ENCODE results near the gene DOCK10. TPM values are rescaled to one million over a fixed set of nuclear protein-coding genes. Genes with fewer than 3 reads are reported as not detected.

DOCK10 gene
- total and polyA plus RNA-seq, 9 of the 15 experiments (the other 6 are each of a cell fraction or from before 2014, with no cell fraction given) = 0.01 to 0.87 (median 0.18) TPM

GRCh38 chr2:225008179-225008856 lies 34.0 kb downstream of the DOCK10 start:
- Histone ChIP-seq H3K9ac (ENCODE audit: insufficient read depth in 1 of 2, low read depth in 2 of 2, low read length in 2 of 2) (no peak overlapping the region), H3K79me2 (ENCODE audit: control insufficient read depth, insufficient read depth, low read length) (no peaks in the 10 kb centered on the region), H3K4me2 (ENCODE audit: insufficient read depth, low read length) (no peak overlapping the region), H4K20me1 (replicated peaks; ENCODE audit: control insufficient read depth, insufficient read depth, low read length) (no peaks in the 10 kb centered on the region), H2AFZ (ENCODE audit: low read depth, low read length) (no peak overlapping the region), H3K27me3 (ENCODE audit: control insufficient read depth in 2 of 2, insufficient read depth in 2 of 2, low read length in 2 of 2) (no peaks in the 10 kb centered on the region), H3K27ac (ENCODE audit: extremely low read depth, low read depth, low read length) (no peak overlapping the region), H3K4me1 (replicated peaks in 1 of 2; ENCODE audit: control insufficient read depth in 2 of 2, insufficient read depth in 2 of 2, low read length in 2 of 2) (no peaks in the 10 kb centered on the region), H3K9me3 (replicated peaks; ENCODE audit: control insufficient read depth, insufficient read depth, low read depth, low read length) (no peaks in the 10 kb centered on the region), H3K36me3 (ENCODE audit: control insufficient read depth, insufficient read depth, low read length) (no peaks in the 10 kb centered on the region), H3K9me1 (ENCODE audit: control insufficient read depth, insufficient read depth, low read length) (no peaks in the 10 kb centered on the region), H3K4me3 (no peak overlapping the region)
- in situ Hi-C loops (cut with MboI) (no loop called here), intact Hi-C loops (cut with micrococcal nuclease) (loop anchor here (10.0 kb wide), 2 partner anchors 654 to 1034 kb away; no protein-coding TSS in a partner anchor)
- WGBS (ENCODE audit: insufficient coverage, low coverage, missing lambda C conversion rate) = 0% methylated on average over 3 of the region's 3 CpGs
- no peak for TF ChIP-seq XRCC3 (IDR thresholded peaks at IDR 0.05)
- no peak for TF ChIP-seq ZNF263 (CRISPR knock-in tag; IDR thresholded peaks at IDR 0.05; ENCODE audit: borderline replicate concordance)
- TF ChIP-seq, protein P1, sequence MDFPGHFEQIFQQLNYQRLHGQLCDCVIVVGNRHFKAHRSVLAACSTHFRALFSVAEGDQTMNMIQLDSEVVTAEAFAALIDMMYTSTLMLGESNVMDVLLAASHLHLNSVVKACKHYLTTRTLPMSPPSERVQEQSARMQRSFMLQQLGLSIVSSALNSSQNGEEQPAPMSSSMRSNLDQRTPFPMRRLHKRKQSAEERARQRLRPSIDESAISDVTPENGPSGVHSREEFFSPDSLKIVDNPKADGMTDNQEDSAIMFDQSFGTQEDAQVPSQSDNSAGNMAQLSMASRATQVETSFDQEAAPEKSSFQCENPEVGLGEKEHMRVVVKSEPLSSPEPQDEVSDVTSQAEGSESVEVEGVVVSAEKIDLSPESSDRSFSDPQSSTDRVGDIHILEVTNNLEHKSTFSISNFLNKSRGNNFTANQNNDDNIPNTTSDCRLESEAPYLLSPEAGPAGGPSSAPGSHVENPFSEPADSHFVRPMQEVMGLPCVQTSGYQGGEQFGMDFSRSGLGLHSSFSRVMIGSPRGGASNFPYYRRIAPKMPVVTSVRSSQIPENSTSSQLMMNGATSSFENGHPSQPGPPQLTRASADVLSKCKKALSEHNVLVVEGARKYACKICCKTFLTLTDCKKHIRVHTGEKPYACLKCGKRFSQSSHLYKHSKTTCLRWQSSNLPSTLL (IDR thresholded peaks at IDR 0.05) = no peak
- TF ChIP-seq TRIM28 (IDR thresholded peaks at IDR 0.05) = no peak
- no peak for TF ChIP-seq CREB1 (IDR thresholded peaks at IDR 0.05)
- TF ChIP-seq CREB1 (CRISPR knock-in tag; IDR thresholded peaks at IDR 0.05) = no peak
- TF ChIP-seq SUPT5H (IDR thresholded peaks at IDR 0.05) = no peak
- no peak for TF ChIP-seq MBD2 (IDR thresholded peaks at IDR 0.05; ENCODE audit: borderline replicate concordance, low read depth)
- TF ChIP-seq RBM39 (optimal IDR thresholded peaks at IDR 0.05; ENCODE audit: low read depth, low read length) = no peak
- no peak for TF ChIP-seq KHSRP (IDR thresholded peaks at IDR 0.05)
- no peak for TF ChIP-seq ZC3H4 (CRISPR knock-in tag; IDR thresholded peaks at IDR 0.05; ENCODE audit: borderline replicate concordance)
- TF ChIP-seq ZNF354B (CRISPR knock-in tag; IDR thresholded peaks at IDR 0.05) = no peak
- TF ChIP-seq SMAD3 (CRISPR knock-in tag; conservative IDR thresholded peaks at IDR 0.05) = no peak
- TF ChIP-seq BCL6 (CRISPR knock-in tag; IDR thresholded peaks at IDR 0.05) = no peak
- TF ChIP-seq, protein P2, sequence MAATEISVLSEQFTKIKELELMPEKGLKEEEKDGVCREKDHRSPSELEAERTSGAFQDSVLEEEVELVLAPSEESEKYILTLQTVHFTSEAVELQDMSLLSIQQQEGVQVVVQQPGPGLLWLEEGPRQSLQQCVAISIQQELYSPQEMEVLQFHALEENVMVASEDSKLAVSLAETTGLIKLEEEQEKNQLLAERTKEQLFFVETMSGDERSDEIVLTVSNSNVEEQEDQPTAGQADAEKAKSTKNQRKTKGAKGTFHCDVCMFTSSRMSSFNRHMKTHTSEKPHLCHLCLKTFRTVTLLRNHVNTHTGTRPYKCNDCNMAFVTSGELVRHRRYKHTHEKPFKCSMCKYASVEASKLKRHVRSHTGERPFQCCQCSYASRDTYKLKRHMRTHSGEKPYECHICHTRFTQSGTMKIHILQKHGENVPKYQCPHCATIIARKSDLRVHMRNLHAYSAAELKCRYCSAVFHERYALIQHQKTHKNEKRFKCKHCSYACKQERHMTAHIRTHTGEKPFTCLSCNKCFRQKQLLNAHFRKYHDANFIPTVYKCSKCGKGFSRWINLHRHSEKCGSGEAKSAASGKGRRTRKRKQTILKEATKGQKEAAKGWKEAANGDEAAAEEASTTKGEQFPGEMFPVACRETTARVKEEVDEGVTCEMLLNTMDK (IDR thresholded peaks at IDR 0.05; ENCODE audit: borderline replicate concordance, insufficient read depth, low read depth, low read length, poor library complexity, severe bottlenecking) = no peak
- no peak for TF ChIP-seq WHSC1 (IDR thresholded peaks at IDR 0.05; ENCODE audit: low read length)
- DNase-seq (ENCODE audit: extremely low read depth in 1 of 4, low spot score in 3 of 4) (no peak), ATAC-seq (no peak), FAIRE-seq (no peak)
- POLR2A ChIA-PET = no interaction called here
- CTCF ChIA-PET (ENCODE audit: low intra/inter-chr PET ratio) = no interaction called here
- no TSS peak for BruUV-seq (replicated peaks)

Data from K562 (cell line).